SK-N-SH treated with all-trans-retinoic acid at 6 μM for 48 hours (cell line): ENCODE data around the gene SIRPB2.

Experiments used
- CSDC2 ChIP-seq: fragments of 250-450 bp; sonication (Bioruptor Pico); IDR thresholded peaks from 2 replicates; pipeline ENCODE4 v1.5.0; 2020; ENCODE audit warnings: mild to moderate bottlenecking, moderate library complexity
- POU6F1 ChIP-seq: fragments of 250-450 bp; sonication (Bioruptor Pico); IDR thresholded peaks from 2 replicates; pipeline ENCODE4 v1.8.0; 2021; ENCODE audit warnings: low read depth, mild to moderate bottlenecking, moderate library complexity, borderline replicate concordance
- RARB ChIP-seq: fragments of 250-450 bp; sonication (Bioruptor Pico); IDR thresholded peaks from 2 replicates; pipeline ENCODE4 v1.8.0; 2021; ENCODE audit warnings: mild to moderate bottlenecking, moderate library complexity
- TOX ChIP-seq: fragments of 250-450 bp; sonication (Bioruptor Pico); IDR thresholded peaks from 2 replicates; pipeline ENCODE4 v1.8.0; 2021; ENCODE audit warnings: mild to moderate bottlenecking, moderate library complexity, borderline replicate concordance
- ZFP3 ChIP-seq: fragments of 250-450 bp; sonication (Bioruptor Pico); IDR thresholded peaks from 2 replicates; pipeline ENCODE4 v1.5.0; 2020; ENCODE audit warnings: mild to moderate bottlenecking, moderate library complexity
- ZFP30 ChIP-seq: fragments of 450-650 bp; formaldehyde crosslinking; IDR thresholded peaks from 2 replicates; pipeline ENCODE4 v1.5.0; 2022; ENCODE audit warnings: mild to moderate bottlenecking, moderate library complexity
- ZNF8 ChIP-seq: fragments of 450-650 bp; formaldehyde crosslinking; IDR thresholded peaks from 2 replicates; pipeline ENCODE4 v1.5.0; 2020; ENCODE audit warnings: mild to moderate bottlenecking, moderate library complexity
- TF ChIP-seq, protein P1 (sequence below): fragments of 250-450 bp; sonication (Bioruptor Pico); IDR thresholded peaks from 2 replicates; pipeline ENCODE4 v1.8.0; 2020; ENCODE audit warnings: mild to moderate bottlenecking, moderate library complexity, borderline replicate concordance

GRCh38 chr20:1477896-1478490, 13.2 kb downstream of the SIRPB2 start:
- TF ChIP-seq ZNF8 (CRISPR knock-in tag) (no peak), ZFP30 (CRISPR knock-in tag) (no peak), POU6F1 (no peak), ZFP3 (peak; percentile 93), CSDC2 (no peak), RARB (CRISPR knock-in tag) (no peak), TOX (CRISPR knock-in tag) (no peak)
- TF ChIP-seq, protein P1, sequence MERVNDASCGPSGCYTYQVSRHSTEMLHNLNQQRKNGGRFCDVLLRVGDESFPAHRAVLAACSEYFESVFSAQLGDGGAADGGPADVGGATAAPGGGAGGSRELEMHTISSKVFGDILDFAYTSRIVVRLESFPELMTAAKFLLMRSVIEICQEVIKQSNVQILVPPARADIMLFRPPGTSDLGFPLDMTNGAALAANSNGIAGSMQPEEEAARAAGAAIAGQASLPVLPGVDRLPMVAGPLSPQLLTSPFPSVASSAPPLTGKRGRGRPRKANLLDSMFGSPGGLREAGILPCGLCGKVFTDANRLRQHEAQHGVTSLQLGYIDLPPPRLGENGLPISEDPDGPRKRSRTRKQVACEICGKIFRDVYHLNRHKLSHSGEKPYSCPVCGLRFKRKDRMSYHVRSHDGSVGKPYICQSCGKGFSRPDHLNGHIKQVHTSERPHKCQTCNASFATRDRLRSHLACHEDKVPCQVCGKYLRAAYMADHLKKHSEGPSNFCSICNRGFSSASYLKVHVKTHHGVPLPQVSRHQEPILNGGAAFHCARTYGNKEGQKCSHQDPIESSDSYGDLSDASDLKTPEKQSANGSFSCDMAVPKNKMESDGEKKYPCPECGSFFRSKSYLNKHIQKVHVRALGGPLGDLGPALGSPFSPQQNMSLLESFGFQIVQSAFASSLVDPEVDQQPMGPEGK (CRISPR knock-in tag): no peak
